Activated CD4-positive, alpha-beta T cell treated with anti-CD3 and anti-CD28 coated beads, Interleukin-2, amount 50 U/mL, for 24 hours (primary cell): ENCODE data around the gene CALCOCO2.
"Not testable (repeated sequence)": the region's sequence is repeated elsewhere in the genome, so short reads cannot be mapped to it uniquely, and the experiment has no call there.

Source experiments
- DNase-seq, 2 donors: peaks; one replicate each; pipeline ENCODE4 v3.0.0-alpha.2; 2020; ENCODE audit warnings: low read depth in 1 of 2, low spot score in 1 of 2

Gene CALCOCO2

GRCh38 chr17:48872409-48872808 lies 41.6 kb downstream of the CALCOCO2 start:
- DNase-seq = not testable (repeated sequence)

- DNase-seq = no peak
These were observed 42.4 kb downstream of the CALCOCO2 start for GRCh38 chr17:48873209-48873608.

- no peak for DNase-seq
These were observed 43.0 kb downstream of the CALCOCO2 start for GRCh38 chr17:48873696-48874443.

- peak; percentile 20 to 64 for DNase-seq
These were observed 48.4 kb downstream of the CALCOCO2 start for GRCh38 chr17:48878920-48879898.

GRCh38 chr17:48882272-48882671 lies 51.4 kb downstream of the CALCOCO2 start:
- no peak for DNase-seq

GRCh38 chr17:48883171-48883570 lies 52.3 kb downstream of the CALCOCO2 start:
- no peak for DNase-seq

GRCh38 chr17:48890086-48890485 lies 59.3 kb downstream of the CALCOCO2 start:
- no peak for DNase-seq

GRCh38 chr17:48892940-48893645 lies 62.3 kb downstream of the CALCOCO2 start:
- no peak for DNase-seq

GRCh38 chr17:48893646-48894508 lies 63.0 kb downstream of the CALCOCO2 start:
- no peak for DNase-seq

GRCh38 chr17:48894886-48895285 lies 64.1 kb downstream of the CALCOCO2 start:
- DNase-seq = no peak

GRCh38 chr17:48901241-48901640 lies 70.4 kb downstream of the CALCOCO2 start:
- no peak for DNase-seq

GRCh38 chr17:48903401-48903800 lies 72.6 kb downstream of the CALCOCO2 start:
- DNase-seq = no peak

- DNase-seq = no peak
These were observed 73.6 kb downstream of the CALCOCO2 start for GRCh38 chr17:48904428-48904827.

GRCh38 chr17:48905987-48906515 lies 75.2 kb downstream of the CALCOCO2 start:
- no peak for DNase-seq

GRCh38 chr17:48907713-48908046 lies 76.8 kb downstream of the CALCOCO2 start:
- DNase-seq = no peak

- DNase-seq = peak; percentile 74 to 88
These were observed 77.4 kb downstream of the CALCOCO2 start, which contains the start of gene UBE2Z for GRCh38 chr17:48908047-48908843. TSS of gene UBE2Z (plus strand) at chr17:48908407. CDS start at chr17:48908504, 97 bp downstream.

- peak; percentile 76 to 88 for DNase-seq
These were observed 78.1 kb downstream of the CALCOCO2 start for GRCh38 chr17:48908853-48909394.

- DNase-seq = no peak
These were observed 78.9 kb downstream of the CALCOCO2 start for GRCh38 chr17:48909783-48910182.

- DNase-seq = no peak
These were observed 79.5 kb downstream of the CALCOCO2 start for GRCh38 chr17:48910370-48910769.
